Ectodermal cell (in vitro differentiated cells): ENCODE data around the gene PLA2G2F.

Experiments
- H3K27ac ChIP-seq: 2 replicates; pipeline ENCODE4 v1.7.0; 2013; ENCODE audit warnings: mild to moderate bottlenecking, low read depth, low read length; ENCODE audit not compliant: insufficient read depth, poor library complexity, severe bottlenecking
- H3K27me3 ChIP-seq: 2 replicates; pipeline ENCODE4 v1.7.0; 2013; ENCODE audit warnings: mild to moderate bottlenecking, low read length; ENCODE audit not compliant: insufficient read depth, control insufficient read depth, poor library complexity, severe bottlenecking
- H3K36me3 ChIP-seq: one replicate; pipeline ENCODE4 v1.7.0; 2013; ENCODE audit warnings: low read length; ENCODE audit not compliant: control insufficient read depth, insufficient read depth
- H3K4me1 ChIP-seq: one replicate; pipeline ENCODE4 v1.7.0; 2013; ENCODE audit warnings: low read length; ENCODE audit not compliant: control insufficient read depth, insufficient read depth
- H3K4me3 ChIP-seq: 2 replicates; pipeline ENCODE4 v1.7.0; 2013; ENCODE audit warnings: low read depth, low read length, control low read depth; ENCODE audit not compliant: insufficient read depth
- H3K9me3 ChIP-seq: 2 replicates; pipeline ENCODE4 v1.7.0; 2013; ENCODE audit warnings: mild to moderate bottlenecking, low read length, moderate library complexity; ENCODE audit not compliant: control insufficient read depth
- WGBS, 2 experiments: methylation state at CpG; one replicate each; pipeline ENCODE4 v1.1.7; 2013; ENCODE audit warnings: missing lambda C conversion rate in 2 of 2; 5-methylcytosine and 5-hydroxymethylcytosine counted together

Gene PLA2G2F

DNA sequence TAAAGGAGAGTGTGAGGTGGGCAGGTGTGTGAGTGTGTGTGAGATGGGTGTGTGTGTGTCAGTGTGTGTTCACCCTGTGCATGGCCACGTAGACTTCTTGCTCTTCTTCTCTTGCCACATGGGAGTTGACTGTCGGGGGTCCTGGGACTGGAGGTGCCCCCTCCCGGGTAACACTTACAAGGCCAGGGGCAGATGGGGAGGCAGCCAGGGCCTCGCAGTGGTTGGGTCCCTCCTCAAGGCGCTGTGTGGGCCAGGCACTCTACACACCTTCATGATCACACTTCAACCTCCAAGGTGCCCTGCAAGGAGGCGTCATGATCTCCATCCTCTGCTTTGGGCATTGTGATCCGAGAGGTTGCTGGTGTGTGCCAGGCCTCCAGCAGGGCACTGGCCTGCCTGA lies 2.3 kb downstream of the PLA2G2F start:
- no peaks in the 10 kb centered on the region for H3K9me3 ChIP-seq
- 88% methylated on average over 7 of the region's 7 CpGs for WGBS, 2 experiments

DNA sequence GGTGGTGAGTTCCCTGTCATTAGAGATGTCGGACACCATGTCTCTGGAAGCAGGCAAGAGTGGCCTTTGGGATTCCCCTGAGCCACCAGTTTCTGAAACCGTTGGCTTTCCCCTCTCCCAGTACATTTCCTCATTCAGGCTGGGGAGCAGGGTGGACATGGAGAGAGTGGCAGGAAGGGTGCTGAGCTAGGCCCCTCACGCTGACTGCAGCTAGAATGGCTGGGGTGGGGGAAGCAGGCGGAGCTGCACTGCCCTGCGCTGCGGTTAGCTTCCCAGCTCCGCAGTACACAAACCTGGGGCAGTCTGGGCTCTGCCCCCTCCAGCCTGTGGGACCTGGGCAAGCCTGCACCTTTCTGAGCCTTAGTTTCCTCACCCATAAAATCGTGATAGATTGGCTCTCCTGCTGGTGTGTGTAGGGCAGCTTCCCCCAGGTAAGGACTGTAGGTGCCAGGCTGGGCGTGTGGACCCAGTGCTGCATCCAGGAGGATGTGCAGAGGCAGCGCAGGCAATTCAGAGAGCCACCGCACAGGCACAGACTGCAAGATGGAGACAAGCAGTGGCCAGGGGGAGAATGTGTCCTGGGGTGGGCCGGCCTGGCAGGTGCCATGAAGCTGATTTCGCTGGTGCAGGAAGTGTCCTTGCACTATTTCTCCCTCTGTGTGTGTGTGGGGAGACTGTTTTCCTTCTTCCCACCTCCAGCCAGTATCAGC lies 3.0 kb downstream of the PLA2G2F start:
- Histone ChIP-seq H3K9me3 (no peaks in the 10 kb centered on the region), H3K4me3 (no peak overlapping the region), H3K27ac (no peak overlapping the region), H3K36me3 (no peaks in the 10 kb centered on the region), H3K27me3 (no peaks in the 10 kb centered on the region), H3K4me1 (no peaks in the 10 kb centered on the region)
- WGBS, 2 experiments, result 89 to 91% methylated on average over 13 of the region's 13 CpGs

More for the DNA sequence above, 2.3 kb downstream of the PLA2G2F start:
- no peaks in the 10 kb centered on the region for H3K4me1 ChIP-seq
- no peak overlapping the region for H3K4me3 ChIP-seq
- no peaks in the 10 kb centered on the region for H3K36me3 ChIP-seq
- no peak overlapping the region for H3K27ac ChIP-seq
- no peaks in the 10 kb centered on the region for H3K27me3 ChIP-seq

DNA sequence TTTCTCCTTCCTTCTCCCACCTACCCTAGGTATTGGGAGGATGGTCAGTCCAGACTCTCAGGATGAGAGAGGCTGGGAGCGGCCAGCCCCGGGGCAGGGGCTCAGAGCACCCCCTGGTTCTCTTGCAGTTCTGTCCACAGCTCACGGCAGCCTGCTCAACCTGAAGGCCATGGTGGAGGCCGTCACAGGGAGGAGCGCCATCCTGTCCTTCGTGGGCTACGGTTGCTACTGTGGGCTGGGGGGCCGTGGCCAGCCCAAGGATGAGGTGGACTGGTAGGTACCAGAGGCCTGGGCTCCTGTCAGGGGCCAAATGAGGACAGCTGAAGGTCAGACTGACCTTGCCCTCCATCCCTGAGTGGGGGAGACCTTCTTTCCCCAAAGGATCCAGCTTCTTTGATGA lies 4.2 kb downstream of the PLA2G2F start:
- H3K27me3 ChIP-seq, result no peaks in the 10 kb centered on the region
- no peaks in the 10 kb centered on the region for H3K9me3 ChIP-seq
- WGBS, 2 experiments, result 96 to 97% methylated on average over 8 of the region's 8 CpGs

DNA sequence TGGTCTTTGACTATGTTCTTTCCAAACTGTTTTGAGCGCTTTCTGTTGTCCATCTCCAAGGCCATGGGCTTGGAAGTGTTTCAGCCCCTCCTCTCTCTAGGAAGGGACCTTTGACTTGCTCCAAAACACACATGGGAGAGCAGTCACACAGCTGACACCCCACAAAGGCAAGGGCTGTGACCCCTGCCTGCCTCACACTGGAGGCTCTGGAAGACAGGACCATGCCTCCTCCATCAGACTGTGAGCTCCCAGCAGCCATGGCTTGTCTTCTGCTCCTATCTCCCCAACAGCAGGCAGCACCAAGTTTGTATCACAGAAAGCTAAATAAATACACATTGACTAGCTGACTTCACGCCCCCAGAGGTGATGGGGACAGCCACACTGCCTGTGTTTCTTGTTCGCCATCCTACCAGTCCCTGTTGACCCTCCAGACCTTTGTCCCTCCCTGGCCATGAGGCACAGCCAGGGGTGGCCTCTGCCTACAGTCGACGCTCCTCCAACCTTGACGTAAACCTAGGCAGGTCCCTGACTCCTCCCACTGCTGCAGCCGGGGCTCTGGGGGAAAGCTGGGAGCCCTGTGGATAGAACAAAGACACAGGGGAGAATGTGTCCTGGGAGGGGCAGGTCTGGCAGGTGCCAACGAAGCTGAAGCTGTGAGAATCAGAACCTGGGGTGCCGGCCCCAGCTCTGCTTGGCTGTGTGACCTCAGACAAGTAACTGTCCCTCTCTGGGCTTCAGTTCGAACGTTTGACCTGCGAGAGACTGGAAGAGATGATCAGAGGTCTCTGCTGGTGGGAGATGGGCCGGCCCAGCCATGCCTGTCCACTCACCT lies 4.8 kb downstream of the PLA2G2F start:
- no peaks in the 10 kb centered on the region for H3K27me3 ChIP-seq
- H3K4me3 ChIP-seq, result no peak overlapping the region
- no peaks in the 10 kb centered on the region for H3K4me1 ChIP-seq
- H3K9me3 ChIP-seq, result no peaks in the 10 kb centered on the region
- H3K36me3 ChIP-seq, result no peaks in the 10 kb centered on the region
- 79 to 83% methylated on average over 13 of the region's 13 CpGs for WGBS, 2 experiments
- no peak overlapping the region for H3K27ac ChIP-seq

More for the DNA sequence above, 4.2 kb downstream of the PLA2G2F start:
- Histone ChIP-seq H3K4me3 (no peak overlapping the region), H3K4me1 (no peaks in the 10 kb centered on the region), H3K27ac (no peak overlapping the region), H3K36me3 (no peaks in the 10 kb centered on the region)

DNA sequence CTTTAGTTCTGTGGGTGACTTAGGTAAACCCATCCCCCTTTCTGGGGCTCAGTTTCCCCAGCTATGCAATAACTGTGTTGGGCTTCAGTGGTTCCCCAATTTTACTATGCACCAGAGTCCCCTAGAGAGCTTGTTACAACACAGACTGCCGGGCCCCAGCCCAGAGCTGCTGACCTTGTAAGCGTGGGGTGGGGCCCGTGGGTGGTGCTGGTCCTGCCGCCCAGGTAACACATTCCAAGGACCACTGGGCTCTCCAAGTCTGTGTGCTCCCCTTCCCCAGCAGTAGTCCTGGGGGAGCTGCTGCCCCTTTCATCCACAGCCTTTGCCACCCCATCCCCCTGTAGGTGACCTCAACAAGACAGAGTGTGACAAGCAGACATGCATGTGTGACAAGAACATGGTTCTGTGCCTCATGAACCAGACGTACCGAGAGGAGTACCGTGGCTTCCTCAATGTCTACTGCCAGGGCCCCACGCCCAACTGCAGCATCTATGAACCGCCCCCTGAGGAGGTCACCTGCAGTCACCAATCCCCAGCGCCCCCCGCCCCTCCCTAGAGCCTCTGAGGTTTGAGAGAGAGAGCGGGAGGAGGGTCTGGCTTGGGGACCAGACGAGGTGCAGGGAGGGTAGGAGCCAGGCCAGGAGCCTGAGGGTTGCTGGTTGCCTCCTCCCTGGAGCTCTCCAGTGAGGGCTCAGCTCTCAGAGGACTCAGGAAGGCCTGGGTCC lies 8.9 kb downstream of the PLA2G2F start:
- Histone ChIP-seq H3K9me3 (no peaks in the 10 kb centered on the region), H3K36me3 (no peaks in the 10 kb centered on the region), H3K27ac (no peak overlapping the region), H3K4me3 (no peak overlapping the region), H3K4me1 (peaks cover 6% of the 10 kb centered on the region), H3K27me3 (no peaks in the 10 kb centered on the region)
- WGBS, 2 experiments, result 88 to 91% methylated on average over 13 of the region's 13 CpGs

DNA sequence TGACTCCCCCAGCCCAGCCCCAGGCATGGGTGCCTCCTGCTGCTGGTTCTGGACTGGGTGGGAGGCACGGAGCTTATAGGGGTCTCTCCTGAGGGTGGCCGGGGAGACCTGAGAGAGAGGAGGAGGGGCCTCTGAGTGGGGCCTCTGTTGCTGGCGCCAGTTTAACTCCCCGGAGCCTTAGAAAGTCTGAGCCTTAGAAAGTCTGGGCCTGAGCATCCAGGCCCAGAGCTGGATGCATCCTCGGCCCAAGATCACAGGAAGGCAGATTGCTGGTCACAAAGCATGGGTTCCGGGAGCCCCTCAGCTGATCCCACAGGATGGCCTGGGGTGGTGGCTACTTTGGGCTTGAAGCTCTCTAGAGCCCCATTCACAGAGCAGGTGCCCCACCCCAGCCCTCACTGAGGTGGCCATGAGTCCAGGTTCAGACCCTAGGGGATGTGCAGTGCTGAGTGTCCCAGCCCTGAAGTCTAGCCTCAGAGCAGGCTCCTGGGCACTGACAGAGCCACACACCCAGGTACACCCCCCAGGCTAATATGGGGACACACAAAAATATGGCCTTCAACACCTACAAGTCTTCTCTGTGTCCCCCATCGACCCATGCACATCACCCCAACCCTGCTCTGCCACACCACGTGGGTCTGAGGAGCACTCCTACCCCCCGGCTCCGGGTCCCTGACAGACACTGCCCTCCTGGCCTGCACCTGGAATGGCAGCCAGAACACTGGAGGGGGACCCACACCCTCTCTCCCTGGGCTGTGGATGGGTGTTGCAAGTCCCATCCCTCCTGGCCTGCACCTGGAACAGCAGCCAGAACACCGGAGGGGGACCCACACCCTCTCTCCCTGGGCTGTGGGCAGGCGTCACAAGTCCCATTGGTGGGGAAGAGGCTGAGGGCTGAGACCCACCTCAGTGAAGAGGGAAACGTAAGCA lies 9.7 kb downstream of the PLA2G2F start:
- H3K27ac ChIP-seq, result no peak overlapping the region
- no peaks in the 10 kb centered on the region for H3K36me3 ChIP-seq
- H3K4me1 ChIP-seq, result peaks cover 9% of the 10 kb centered on the region
- 91 to 93% methylated on average over 13 of the region's 13 CpGs for WGBS, 2 experiments
- H3K4me3 ChIP-seq, result no peak overlapping the region
- H3K9me3 ChIP-seq, result no peaks in the 10 kb centered on the region
- H3K27me3 ChIP-seq, result no peaks in the 10 kb centered on the region

DNA sequence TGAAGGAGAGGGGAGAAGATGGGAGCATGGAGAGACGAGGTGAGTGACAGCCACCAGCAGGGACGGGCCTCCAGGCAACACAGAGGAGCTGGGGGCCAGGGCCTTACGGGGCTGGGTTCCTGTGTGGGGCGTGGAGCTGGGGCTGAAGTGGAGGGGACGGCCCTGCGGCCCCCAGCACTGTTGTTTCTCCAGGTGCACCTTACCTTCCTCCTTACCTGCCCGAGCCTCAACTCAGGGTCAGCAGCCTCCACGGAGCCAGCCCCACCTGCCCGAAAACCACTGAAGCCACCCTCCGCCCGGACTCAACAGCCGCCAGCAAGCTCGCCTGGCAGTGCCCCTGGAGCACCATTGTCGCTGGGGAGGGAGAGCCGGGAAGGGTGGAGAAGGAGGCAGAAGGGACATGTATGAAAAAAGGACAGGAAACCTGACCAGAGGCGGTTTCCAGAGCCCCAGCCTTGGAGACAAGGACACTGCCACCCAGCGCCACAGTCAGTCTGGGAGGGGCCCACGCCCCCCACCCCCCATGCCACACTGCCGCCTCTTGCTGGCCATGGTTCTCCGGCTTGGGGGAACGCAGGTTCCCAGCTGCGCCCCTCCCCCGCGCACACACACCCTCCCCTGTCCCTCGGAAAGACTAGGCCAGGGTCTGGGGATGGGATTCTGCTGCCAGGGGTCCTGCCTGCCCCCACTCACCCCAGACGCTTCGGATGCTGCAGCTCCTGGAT lies 10.6 kb downstream of the PLA2G2F start:
- no peak overlapping the region for H3K4me3 ChIP-seq
- H3K27me3 ChIP-seq, result no peaks in the 10 kb centered on the region
- no peaks in the 10 kb centered on the region for H3K36me3 ChIP-seq
- 84% methylated on average over 27 of the region's 27 CpGs for WGBS, 2 experiments
- H3K27ac ChIP-seq, result no peak overlapping the region
- H3K9me3 ChIP-seq, result no peaks in the 10 kb centered on the region
- H3K4me1 ChIP-seq, result peaks cover 9% of the 10 kb centered on the region

DNA sequence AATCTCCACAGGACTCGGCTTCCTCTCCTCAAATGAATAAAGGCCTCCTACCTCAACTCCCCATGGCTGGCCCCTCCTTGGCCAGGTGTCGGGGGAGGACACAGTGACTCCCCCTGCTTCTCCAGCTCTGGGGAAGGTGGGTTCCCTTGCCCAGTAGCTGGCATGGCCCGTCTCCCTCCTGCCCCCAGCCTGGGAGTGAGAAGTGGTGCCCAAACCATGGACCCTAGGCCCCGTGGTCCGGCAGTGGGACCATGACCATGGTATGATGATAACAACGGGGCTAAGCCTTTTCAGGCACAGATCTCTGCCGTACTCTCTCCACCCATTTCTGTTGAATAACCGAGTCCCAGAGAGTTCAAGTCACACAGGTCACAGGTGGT lies 11.2 kb downstream of the PLA2G2F start:
- H3K9me3 ChIP-seq, result no peaks in the 10 kb centered on the region
- H3K27me3 ChIP-seq, result no peaks in the 10 kb centered on the region
- H3K4me3 ChIP-seq, result no peak overlapping the region
- H3K4me1 ChIP-seq, result peaks cover 9% of the 10 kb centered on the region
- no peak overlapping the region for H3K27ac ChIP-seq
- no peaks in the 10 kb centered on the region for H3K36me3 ChIP-seq
- WGBS, 2 experiments, result 89% methylated on average over 8 of the region's 8 CpGs

DNA sequence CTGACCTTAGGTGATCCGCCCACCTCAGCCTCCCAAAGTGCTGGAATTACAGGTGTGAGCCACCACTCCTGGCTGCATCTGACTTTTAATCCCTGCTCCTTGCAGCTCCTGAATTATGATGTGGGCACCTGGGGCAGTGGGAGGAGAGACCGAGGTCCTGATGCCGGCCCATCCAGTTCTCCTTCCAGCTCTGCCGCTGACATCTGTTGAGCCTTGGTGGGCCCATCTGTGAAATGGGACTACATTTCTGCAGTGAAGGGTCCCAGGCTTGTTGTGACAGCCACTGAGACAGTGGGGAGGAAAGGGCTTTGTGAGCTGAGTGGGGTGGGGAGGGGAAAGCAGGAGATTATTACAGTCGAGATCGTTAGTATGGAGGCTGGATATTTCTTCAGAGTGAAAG lies 11.8 kb downstream of the PLA2G2F start:
- H3K36me3 ChIP-seq, result no peaks in the 10 kb centered on the region
- H3K4me3 ChIP-seq, result no peak overlapping the region
- H3K27ac ChIP-seq, result no peak overlapping the region
- no peaks in the 10 kb centered on the region for H3K9me3 ChIP-seq
- H3K27me3 ChIP-seq, result no peaks in the 10 kb centered on the region
- H3K4me1 ChIP-seq, result peaks cover 9% of the 10 kb centered on the region
- 91 to 93% methylated on average over 6 of the region's 6 CpGs for WGBS, 2 experiments
